Neural cell (in vitro differentiated cells): ENCODE results near the gene RAI14. TPM values are rescaled to one million over a fixed set of nuclear protein-coding genes. Genes with fewer than 3 reads are reported as not detected.
"Not testable (repeated sequence)": the region's sequence is repeated elsewhere in the genome, so short reads cannot be mapped to it uniquely, and the experiment has no call there.

ENCODE experiments used
- H2AFZ ChIP-seq: fragments of 200-600, 300-800 bp; sonication (generic), shearing (Covaris generic); 2 replicates; pipeline ENCODE4 v1.6.0; 2014; ENCODE audit warnings: low read depth, mild to moderate bottlenecking, antibody characterized with exemption, low read length, moderate library complexity
- H3F3A ChIP-seq: fragments of 200-600 bp; shearing (Covaris generic); 2 replicates; pipeline ENCODE4 v1.6.1; 2016; ENCODE audit warnings: mild to moderate bottlenecking, moderate library complexity, mixed read lengths, antibody characterized with exemption, low read length; ENCODE audit not compliant: insufficient read depth, poor library complexity, severe bottlenecking
- H3K27ac ChIP-seq: fragments of 200-600, 300-800 bp; sonication (generic), shearing (Covaris generic); 2 replicates; pipeline ENCODE4 v1.5.1; 2014; ENCODE audit warnings: mild to moderate bottlenecking, low read length, moderate library complexity
- H3K27me3 ChIP-seq: fragments of 300-800, 200-600 bp; sonication (generic), shearing (Covaris generic); 2 replicates; pipeline ENCODE4 v1.6.0; 2014; ENCODE audit warnings: mild to moderate bottlenecking, low read depth, low read length, moderate library complexity; ENCODE audit not compliant: insufficient read depth
- H3K36me3 ChIP-seq: fragments of 300-800, 200-600 bp; sonication (generic), shearing (Covaris generic); 2 replicates; pipeline ENCODE4 v1.5.1; 2014; ENCODE audit warnings: mild to moderate bottlenecking, antibody characterized with exemption, low read length, moderate library complexity; ENCODE audit not compliant: insufficient read depth
- H3K4me2 ChIP-seq: fragments of 300-800, 200-600 bp; sonication (generic), shearing (Covaris generic); 2 replicates; pipeline ENCODE4 v1.6.0; 2014; ENCODE audit warnings: mild to moderate bottlenecking, low read length
- H3K4me3 ChIP-seq: fragments of 300-800, 200-600 bp; sonication (generic), shearing (Covaris generic); 2 replicates; pipeline ENCODE4 v1.5.1; 2014; ENCODE audit warnings: mild to moderate bottlenecking, low read length, moderate library complexity
- H3K79me2 ChIP-seq: fragments of 200-600 bp; shearing (Covaris generic); replicated peaks from 2 replicates; pipeline ENCODE4 v1.6.0; 2014; ENCODE audit warnings: mild to moderate bottlenecking, low read length, moderate library complexity; ENCODE audit not compliant: insufficient read depth
- H3K9ac ChIP-seq: fragments of 300-800, 200-600 bp; sonication (generic), shearing (Covaris generic); 2 replicates; pipeline ENCODE4 v1.6.1; 2016; ENCODE audit warnings: mild to moderate bottlenecking, low read length, mixed read lengths
- H3K9me2 ChIP-seq: fragments of 200-600 bp; shearing (Covaris generic); 2 replicates; pipeline ENCODE4 v1.6.1; 2016; ENCODE audit warnings: mild to moderate bottlenecking, low read length, mixed read lengths; ENCODE audit not compliant: insufficient read depth
- H3K9me3 ChIP-seq: fragments of 200-600, 300-800 bp; sonication (generic), shearing (Covaris generic); 2 replicates; pipeline ENCODE4 v1.6.1; 2016; ENCODE audit warnings: mild to moderate bottlenecking, mixed run types, low read length, moderate library complexity, mixed read lengths
- H4K20me1 ChIP-seq: fragments of 200-600 bp; shearing (Covaris generic); 2 replicates; pipeline ENCODE4 v1.6.1; 2016; ENCODE audit warnings: mild to moderate bottlenecking, mixed run types; ENCODE audit not compliant: insufficient read depth
- CTCF ChIP-seq: fragments of 450-650 bp; IDR thresholded peaks from 2 replicates; pipeline ENCODE4 v1.5.1; 2014; ENCODE audit warnings: antibody characterized with exemption, mild to moderate bottlenecking, moderate library complexity; ENCODE audit not compliant: poor library complexity, severe bottlenecking
- EP300 ChIP-seq: fragments of 450-650 bp; conservative IDR thresholded peaks from 2 replicates; pipeline ENCODE4 v1.6.1; 2014; ENCODE audit warnings: antibody characterized with exemption, mild to moderate bottlenecking, moderate library complexity; ENCODE audit not compliant: poor library complexity, severe bottlenecking
- EZH2 ChIP-seq: fragments of 200-600, 300-800 bp; shearing (Covaris generic), sonication (generic); IDR thresholded peaks from 2 replicates; pipeline ENCODE4 v1.6.1; 2014; ENCODE audit warnings: antibody characterized with exemption, low read length, borderline replicate concordance, mild to moderate bottlenecking; ENCODE audit not compliant: insufficient read depth, poor library complexity, severe bottlenecking
- MXI1 ChIP-seq: fragments of 450-650 bp; conservative IDR thresholded peaks from 2 replicates; pipeline ENCODE4 v1.6.1; 2014; ENCODE audit warnings: antibody characterized with exemption, mild to moderate bottlenecking; ENCODE audit not compliant: poor library complexity, severe bottlenecking
- POLR2AphosphoS5 ChIP-seq: IDR thresholded peaks from 2 replicates; pipeline ENCODE4 v1.6.1; 2012
- RAD21 ChIP-seq: fragments of 450-650 bp; conservative IDR thresholded peaks from 2 replicates; pipeline ENCODE4 v1.6.1; 2014; ENCODE audit warnings: antibody characterized with exemption, mild to moderate bottlenecking, moderate library complexity
- REST ChIP-seq: IDR thresholded peaks from 2 replicates; pipeline ENCODE4 v1.6.1; 2012; ENCODE audit warnings: borderline replicate concordance
- SMC3 ChIP-seq: fragments of 450-650 bp; conservative IDR thresholded peaks from 2 replicates; pipeline ENCODE4 v1.6.1; 2014; ENCODE audit warnings: antibody characterized with exemption, mild to moderate bottlenecking, moderate library complexity; ENCODE audit not compliant: poor library complexity
- TAF1 ChIP-seq: IDR thresholded peaks from 2 replicates; pipeline ENCODE4 v1.6.1; 2012; ENCODE audit warnings: low read depth
- polyA plus RNA-seq: library from polyadenylated mRNA; depleted of rRNA; stranded (reverse); fragments of >200 nt; gene quantifications from 2 replicates; pipeline ENCODE4 v1.2.3, GENCODE V29; 2014

RAI14 gene
- polyA plus RNA-seq, 1 donor from 2014 or later: 7.8 TPM

- H3K4me2 ChIP-seq: no peak overlapping the region
- no peak overlapping the region for H2AFZ ChIP-seq
- H3K27ac ChIP-seq: no peak overlapping the region
- H3K79me2 ChIP-seq: peaks cover 18% of the 10 kb centered on the region
- no peaks in the 10 kb centered on the region for H4K20me1 ChIP-seq
- no peaks in the 10 kb centered on the region for H3K27me3 ChIP-seq
- no peak overlapping the region for H3K4me3 ChIP-seq
- no peak overlapping the region for H3K9ac ChIP-seq
- H3K36me3 ChIP-seq: no peaks in the 10 kb centered on the region
- TF ChIP-seq CTCF (no peak), TAF1 (no peak), RAD21 (no peak)
- no peaks in the 10 kb centered on the region for H3F3A ChIP-seq
- H3K9me2 ChIP-seq: no peaks in the 10 kb centered on the region
- H3K9me3 ChIP-seq: no peaks in the 10 kb centered on the region
Observed at GRCh38 chr5:34698754-34699153, 42.6 kb downstream of the RAI14 start.

- no peak overlapping the region for H3K4me2 ChIP-seq
- H3K79me2 ChIP-seq: peaks cover 16% of the 10 kb centered on the region
- no peaks in the 10 kb centered on the region for H3F3A ChIP-seq
- no peaks in the 10 kb centered on the region for H3K36me3 ChIP-seq
- no peak overlapping the region for H2AFZ ChIP-seq
- no peaks in the 10 kb centered on the region for H3K27me3 ChIP-seq
- no peak for TF ChIP-seq EZH2
- no peak overlapping the region for H3K27ac ChIP-seq
- no peaks in the 10 kb centered on the region for H3K9me3 ChIP-seq
- no peak overlapping the region for H3K4me3 ChIP-seq
- no peaks in the 10 kb centered on the region for H4K20me1 ChIP-seq
- no peaks in the 10 kb centered on the region for H3K9me2 ChIP-seq
- no peak overlapping the region for H3K9ac ChIP-seq
Observed at GRCh38 chr5:34699155-34700077, 43.3 kb downstream of the RAI14 start.

- no peak overlapping the region for H3K4me2 ChIP-seq
- no peak overlapping the region for H3K4me3 ChIP-seq
- H3K9ac ChIP-seq: no peak overlapping the region
- H3K9me2 ChIP-seq: no peaks in the 10 kb centered on the region
- peaks cover 15% of the 10 kb centered on the region for H3K79me2 ChIP-seq
- TF ChIP-seq EP300 (no peak), MXI1 (no peak), REST (no peak), TAF1 (no peak), CTCF (no peak), RAD21 (no peak), SMC3 (no peak), EZH2 (no peak), POLR2AphosphoS5 (no peak)
- no peak overlapping the region for H3K27ac ChIP-seq
- no peaks in the 10 kb centered on the region for H3K9me3 ChIP-seq
- H3F3A ChIP-seq: no peaks in the 10 kb centered on the region
- H4K20me1 ChIP-seq: no peaks in the 10 kb centered on the region
- no peak overlapping the region for H2AFZ ChIP-seq
- H3K36me3 ChIP-seq: no peaks in the 10 kb centered on the region
- no peaks in the 10 kb centered on the region for H3K27me3 ChIP-seq
Observed at GRCh38 chr5:34700078-34700452, 43.9 kb downstream of the RAI14 start.

- not testable (repeated sequence) for H3K27me3 ChIP-seq, H3K27ac ChIP-seq, H3K4me2 ChIP-seq, H3K9ac ChIP-seq, H3K4me3 ChIP-seq, H3K36me3 ChIP-seq, H3K9me3 ChIP-seq, H3K9me2 ChIP-seq, H3F3A ChIP-seq, H2AFZ ChIP-seq, H4K20me1 ChIP-seq
- H3K79me2 ChIP-seq: peaks cover 15% of the 10 kb centered on the region
Observed at GRCh38 chr5:34701442-34701841, 45.3 kb downstream of the RAI14 start.
